ENCODE data around the gene GPR37L1.

GRCh38 chr1:202124142-202124541, 1.4 kb downstream of the GPR37L1 start:
- no peak for TF ChIP-seq POLR2A (IDR thresholded peaks at IDR 0.05; ENCODE audit: low read depth, low read length)
- no peak for TF ChIP-seq POLR2AphosphoS5 (IDR thresholded peaks at IDR 0.05; ENCODE audit: low read depth, low read length)
- no peak for TF ChIP-seq TAF1 (IDR thresholded peaks at IDR 0.05; ENCODE audit: borderline replicate concordance, low read depth, low read length)

All from GM12892 (cell line).